ENCODE results near the gene SRP9. TPM values are rescaled to one million over a fixed set of nuclear protein-coding genes. Genes with fewer than 3 reads are reported as not detected.
"Not testable (repeated sequence)": the region's sequence is repeated elsewhere in the genome, so short reads cannot be mapped to it uniquely, and the experiment has no call there.

SRP9 gene
- total RNA-seq, 1 donor from 2014 or later: 166 TPM

DNA sequence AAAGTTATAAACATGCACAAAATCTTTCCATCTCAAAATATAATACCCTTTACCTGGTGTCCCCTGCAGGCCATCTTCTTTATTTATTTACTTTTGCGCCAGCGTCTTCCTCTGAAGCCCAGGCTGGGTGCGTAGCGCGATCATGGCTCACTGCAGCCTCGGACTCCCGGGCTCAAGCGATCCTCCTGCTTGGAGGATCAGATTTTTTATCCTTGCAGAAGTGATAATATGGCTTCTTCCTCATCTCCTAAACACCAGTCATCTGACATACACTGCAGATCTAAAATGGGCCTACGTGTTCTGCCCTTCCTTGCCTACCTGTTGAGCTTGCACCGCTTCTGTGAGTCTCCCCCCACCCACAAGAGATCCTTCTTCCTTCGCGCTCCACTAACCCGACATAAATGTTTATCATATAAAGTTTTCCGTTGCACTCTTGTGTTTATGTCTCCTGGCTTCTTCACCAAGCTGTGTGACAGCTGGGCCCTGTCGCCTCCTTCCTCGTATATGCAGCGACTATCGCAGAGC is 506 bp upstream of the SRP9 start:
- no peaks in the 10 kb centered on the region for H3K9me3 ChIP-seq
- intact Hi-C loops (cut with DNase I): no loop called here
- TF ChIP-seq, protein P1, sequence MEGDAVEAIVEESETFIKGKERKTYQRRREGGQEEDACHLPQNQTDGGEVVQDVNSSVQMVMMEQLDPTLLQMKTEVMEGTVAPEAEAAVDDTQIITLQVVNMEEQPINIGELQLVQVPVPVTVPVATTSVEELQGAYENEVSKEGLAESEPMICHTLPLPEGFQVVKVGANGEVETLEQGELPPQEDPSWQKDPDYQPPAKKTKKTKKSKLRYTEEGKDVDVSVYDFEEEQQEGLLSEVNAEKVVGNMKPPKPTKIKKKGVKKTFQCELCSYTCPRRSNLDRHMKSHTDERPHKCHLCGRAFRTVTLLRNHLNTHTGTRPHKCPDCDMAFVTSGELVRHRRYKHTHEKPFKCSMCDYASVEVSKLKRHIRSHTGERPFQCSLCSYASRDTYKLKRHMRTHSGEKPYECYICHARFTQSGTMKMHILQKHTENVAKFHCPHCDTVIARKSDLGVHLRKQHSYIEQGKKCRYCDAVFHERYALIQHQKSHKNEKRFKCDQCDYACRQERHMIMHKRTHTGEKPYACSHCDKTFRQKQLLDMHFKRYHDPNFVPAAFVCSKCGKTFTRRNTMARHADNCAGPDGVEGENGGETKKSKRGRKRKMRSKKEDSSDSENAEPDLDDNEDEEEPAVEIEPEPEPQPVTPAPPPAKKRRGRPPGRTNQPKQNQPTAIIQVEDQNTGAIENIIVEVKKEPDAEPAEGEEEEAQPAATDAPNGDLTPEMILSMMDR (IDR thresholded peaks at IDR 0.05): no peak
- H3K27me3 ChIP-seq (ENCODE audit: low read depth): no peaks in the 10 kb centered on the region
- DNase-seq: no peak
- peak overlapping the region; percentile 98 for H3K27ac ChIP-seq
- ATAC-seq: peak; percentile 0
- H3K36me3 ChIP-seq: peaks cover 3% of the 10 kb centered on the region
- peak overlapping the region; percentile 86 for H3K4me3 ChIP-seq
- H3K4me1 ChIP-seq: peaks cover 52% of the 10 kb centered on the region

- ATAC-seq (no peak), DNase-seq (no peak)
- peaks cover 13% of the 10 kb centered on the region for H3K36me3 ChIP-seq
- H3K9me3 ChIP-seq: no peaks in the 10 kb centered on the region
- intact Hi-C loops (cut with DNase I): no loop called here
- peak overlapping the region; percentile 86 for H3K4me3 ChIP-seq
- TF ChIP-seq, protein P1 (IDR thresholded peaks at IDR 0.05): no peak
- no peaks in the 10 kb centered on the region for H3K27me3 ChIP-seq (ENCODE audit: low read depth)
- H3K27ac ChIP-seq: peak overlapping the region; percentile 98
- peaks cover 52% of the 10 kb centered on the region for H3K4me1 ChIP-seq
These were observed 677 bp downstream of the SRP9 start for GRCh38 chr1:225778337-225778669.

- Histone ChIP-seq H3K36me3 (peaks cover 22% of the 10 kb centered on the region), H3K4me3 (peak overlapping the region; percentile 86), H3K4me1 (peaks cover 57% of the 10 kb centered on the region)
- H3K27ac ChIP-seq; ATAC-seq; DNase-seq; intact Hi-C loops (cut with DNase I); H3K27me3 ChIP-seq (ENCODE audit: low read depth); H3K9me3 ChIP-seq: not testable (repeated sequence)
These were observed 1.5 kb downstream of the SRP9 start for GRCh38 chr1:225779165-225779564.

GRCh38 chr1:225780134-225780533 is 2.5 kb downstream of the SRP9 start:
- Histone ChIP-seq H3K4me3 (no peak overlapping the region), H3K4me1 (peaks cover 57% of the 10 kb centered on the region), H3K36me3 (peaks cover 31% of the 10 kb centered on the region), H3K27ac (no peak overlapping the region), H3K9me3 (no peaks in the 10 kb centered on the region), H3K27me3 (ENCODE audit: low read depth) (no peaks in the 10 kb centered on the region)
- DNase-seq (no peak), ATAC-seq (no peak)
- intact Hi-C loops (cut with DNase I): no loop called here
- TF ChIP-seq, protein P1 (IDR thresholded peaks at IDR 0.05): no peak

GRCh38 chr1:225780630-225781029 is 3.0 kb downstream of the SRP9 start:
- H3K36me3 ChIP-seq: peaks cover 36% of the 10 kb centered on the region
- ATAC-seq (no peak), DNase-seq (no peak)
- H3K4me1 ChIP-seq: peaks cover 57% of the 10 kb centered on the region
- no peaks in the 10 kb centered on the region for H3K27me3 ChIP-seq (ENCODE audit: low read depth)
- TF ChIP-seq, protein P1 (IDR thresholded peaks at IDR 0.05): no peak
- H3K4me3 ChIP-seq: no peak overlapping the region
- no peaks in the 10 kb centered on the region for H3K9me3 ChIP-seq
- H3K27ac ChIP-seq: no peak overlapping the region
- intact Hi-C loops (cut with DNase I): no loop called here

DNA sequence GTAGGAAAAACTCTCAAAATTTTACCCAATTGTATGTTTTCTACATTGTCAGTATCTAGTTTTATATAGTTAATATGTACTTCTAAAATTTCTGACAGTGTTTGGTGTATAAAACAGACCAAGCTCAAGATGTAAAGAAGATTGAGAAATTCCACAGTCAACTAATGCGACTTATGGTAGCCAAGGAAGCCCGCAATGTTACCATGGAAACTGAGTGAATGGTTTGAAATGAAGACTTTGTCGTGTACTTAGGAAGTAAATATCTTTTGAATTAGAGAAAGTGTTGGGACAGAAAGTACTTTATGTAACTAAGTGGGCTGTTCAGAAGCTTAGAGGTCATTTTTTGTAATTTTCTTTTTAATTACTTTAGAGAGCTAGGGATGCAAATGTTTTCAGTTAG is 11.5 kb downstream of the SRP9 start:
- ATAC-seq; H3K4me1 ChIP-seq; H3K9me3 ChIP-seq; H3K4me3 ChIP-seq; H3K27me3 ChIP-seq (ENCODE audit: low read depth); DNase-seq; intact Hi-C loops (cut with DNase I); H3K27ac ChIP-seq: not testable (repeated sequence)
- peaks cover 77% of the 10 kb centered on the region for H3K36me3 ChIP-seq

DNA sequence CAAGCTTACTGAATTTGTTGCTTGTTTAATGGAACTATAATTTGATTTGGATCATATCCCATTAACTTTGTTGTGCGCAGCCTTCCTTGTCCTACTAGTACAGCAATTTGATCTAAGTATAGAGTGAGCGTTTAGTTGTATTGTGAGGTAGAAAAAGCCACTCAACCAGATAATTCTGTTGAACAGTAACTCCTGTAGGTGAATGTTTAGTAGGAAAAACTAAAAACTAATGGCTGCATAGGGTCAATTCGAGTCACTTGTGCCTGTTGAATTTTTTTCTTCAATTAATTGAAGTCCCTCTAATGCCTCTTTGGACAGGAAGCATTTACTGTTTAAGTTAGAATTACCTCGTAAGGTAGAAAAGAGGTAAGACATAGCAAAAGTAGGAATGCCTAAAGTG is 17.3 kb downstream of the SRP9 start:
- Histone ChIP-seq H3K27ac (no peak overlapping the region), H3K27me3 (ENCODE audit: low read depth) (no peaks in the 10 kb centered on the region), H3K36me3 (peaks cover 21% of the 10 kb centered on the region), H3K9me3 (no peaks in the 10 kb centered on the region), H3K4me1 (no peaks in the 10 kb centered on the region), H3K4me3 (no peak overlapping the region)
- intact Hi-C loops (cut with DNase I): no loop called here
- TF ChIP-seq, protein P1 (IDR thresholded peaks at IDR 0.05): no peak
- DNase-seq (no peak), ATAC-seq (no peak)

DNA sequence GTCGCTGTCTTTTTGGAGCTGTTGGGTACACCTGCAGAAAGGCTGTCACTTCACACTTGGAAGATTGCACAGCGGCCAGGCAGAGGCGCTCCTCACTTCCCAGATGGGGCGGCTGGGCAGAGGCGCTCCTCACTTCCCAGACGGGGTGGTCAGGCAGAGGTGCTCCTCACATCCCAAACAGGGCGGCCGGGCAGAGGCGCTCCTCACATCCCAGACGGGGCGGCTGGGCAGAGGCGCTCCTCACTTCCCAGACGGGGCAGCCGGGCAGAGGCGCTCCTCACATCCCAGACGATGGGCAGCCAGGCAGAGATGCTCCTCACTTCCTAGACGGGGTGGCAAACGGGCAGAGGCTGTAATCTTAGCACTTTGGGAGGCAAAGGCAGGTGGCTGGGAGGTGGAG is 18.5 kb downstream of the SRP9 start:
- H3K4me1 ChIP-seq; H3K4me3 ChIP-seq; ATAC-seq; H3K27ac ChIP-seq; DNase-seq; H3K36me3 ChIP-seq; H3K9me3 ChIP-seq; H3K27me3 ChIP-seq (ENCODE audit: low read depth); intact Hi-C loops (cut with DNase I): not testable (repeated sequence)

- intact Hi-C loops (cut with DNase I); H3K4me3 ChIP-seq; ATAC-seq; H3K4me1 ChIP-seq; H3K27ac ChIP-seq; H3K36me3 ChIP-seq; DNase-seq; H3K9me3 ChIP-seq; H3K27me3 ChIP-seq (ENCODE audit: low read depth): not testable (repeated sequence)
These were observed 23.5 kb downstream of the SRP9 start for GRCh38 chr1:225801146-225801545.

All from lower lobe of right lung (tissue), 2 donors.